Endometrial microvascular endothelial cells (primary cell): ENCODE measurements around the gene PRXL2A. TPM values are rescaled to one million over a fixed set of nuclear protein-coding genes. Genes with fewer than 3 reads are reported as not detected.

Experiments used
- in situ Hi-C: cut with HindIII; loops from 2 replicates; pipeline ENCODE4 v1.10.0; 2017; ENCODE audit warnings: low sequenced_read_pairs, low pct_unique_long_range_greater_than_20kb; ENCODE audit errors: inconsistent ontology term
- total RNA-seq: library from RNA; depleted of rRNA; stranded (reverse); fragments of >200 nt; gene quantifications from one replicate; pipeline ENCODE4 v1.2.3, GENCODE V29; 2015; ENCODE audit errors: inconsistent ontology term

The PRXL2A gene
- total RNA-seq, 1 donor from 2014 or later, result 86.0 TPM

DNA sequence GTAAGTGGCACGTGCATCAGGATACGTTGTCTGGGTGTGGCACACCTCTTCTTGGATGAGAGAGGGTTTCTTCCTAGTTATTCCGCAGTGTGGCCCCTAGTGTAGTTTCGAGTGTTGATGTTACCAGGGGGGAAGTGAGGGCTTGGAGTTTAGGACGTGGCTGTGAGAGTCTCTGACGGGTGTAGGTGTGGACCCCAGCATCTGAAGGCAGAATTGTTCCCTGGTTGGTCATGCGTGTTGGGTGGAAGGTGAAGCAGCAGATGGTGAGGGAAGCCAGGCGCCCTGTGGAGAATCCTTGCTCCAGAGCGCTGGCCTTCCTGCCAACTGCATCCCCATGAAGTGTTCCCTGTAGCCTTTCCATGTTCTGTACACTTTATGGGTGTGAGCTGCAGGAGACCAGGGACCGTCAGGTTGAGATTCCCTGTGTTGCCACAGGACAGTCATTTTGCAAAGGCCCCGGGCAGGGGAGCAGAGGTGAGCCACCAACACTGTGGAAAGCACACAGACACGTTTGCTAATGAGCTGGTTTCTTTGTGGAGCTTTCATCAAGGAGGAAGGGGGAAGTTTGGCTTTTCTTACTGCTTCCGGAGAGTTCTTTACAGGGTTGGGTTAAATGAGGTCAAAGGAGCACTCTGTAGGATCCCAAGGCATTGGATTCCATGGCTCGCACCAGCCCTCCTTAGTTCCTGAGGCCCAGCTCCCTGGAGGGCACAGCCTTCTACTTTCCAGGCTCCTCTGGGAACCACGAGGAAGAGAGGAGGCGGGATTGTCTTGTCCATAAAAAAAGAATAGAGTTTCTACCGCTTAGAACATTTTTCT lies 77.8 kb downstream of the PRXL2A start:
- in situ Hi-C loops, result no loop called here

Other genes with a start within 250 kb of the PRXL2A start
- gene ANXA11, start 203.0 kb upstream of the PRXL2A start, total RNA-seq, result 109 TPM
- gene MAT1A, start 118.9 kb upstream of the PRXL2A start, total RNA-seq, result not detected
- gene DYDC1, start 51.8 kb upstream of the PRXL2A start, total RNA-seq, result not detected
- not detected for gene DYDC2, start 51.8 kb upstream of the PRXL2A start, total RNA-seq
- 275 TPM for gene TSPAN14, start 45.8 kb downstream of the PRXL2A start, total RNA-seq
- not detected for gene SH2D4B, start 129.4 kb downstream of the PRXL2A start, total RNA-seq